ENCODE measurements around the gene CCNB2. TPM values are rescaled to one million over a fixed set of nuclear protein-coding genes. Genes with fewer than 3 reads are reported as not detected.
"Not testable (repeated sequence)": the region's sequence is repeated elsewhere in the genome, so short reads cannot be mapped to it uniquely, and the experiment has no call there.

The CCNB2 gene
- total and polyA plus RNA-seq, 2 donors (not counting 1 experiment from before 2014, with no cell fraction given): 0.67 to 1.0 TPM

GRCh38 chr15:59160880-59161593, 56.1 kb downstream of the CCNB2 start:
- intact Hi-C loops (cut with micrococcal nuclease): no loop called here
- no peaks in the 10 kb centered on the region for H3K4me1 Mint-ChIP-seq
- Histone ChIP-seq H2AFZ (ENCODE audit: insufficient read depth, low read depth, low read length, poor library complexity, severe bottlenecking) (no peak overlapping the region), H3K9ac (ENCODE audit: low read length) (no peak overlapping the region), H3K4me2 (replicated peaks; ENCODE audit: low read depth, low read length, poor library complexity, severe bottlenecking) (no peak overlapping the region), H3K4me3 (ENCODE audit: control extremely low read depth in 1 of 5, extremely low read depth in 1 of 5, insufficient read depth in 1 of 5, low read depth in 2 of 5, low read length in 4 of 5) (no peak overlapping the region), H3K27ac (ENCODE audit: low read length in 2 of 2) (no peak overlapping the region), H4K20me1 (ENCODE audit: control insufficient read depth, insufficient read depth, low read length, poor library complexity, severe bottlenecking) (no peaks in the 10 kb centered on the region), H3K27me3 (replicated peaks in 1 of 4; ENCODE audit: control extremely low read depth in 1 of 4, control insufficient read depth in 3 of 4, insufficient read depth in 4 of 4, low read length in 3 of 4) (no peaks in the 10 kb centered on the region), H3K4me1 (ENCODE audit: control insufficient read depth in 2 of 2, insufficient read depth in 2 of 2, low read length in 2 of 2) (peaks cover 0 to 5% of the 10 kb centered on the region in 2 donors), H3K9me3 (ENCODE audit: control extremely low read depth in 1 of 3, control insufficient read depth in 2 of 3, insufficient read depth in 1 of 3, low read length in 2 of 3) (no peaks in the 10 kb centered on the region), H3K79me2 (ENCODE audit: control insufficient read depth, insufficient read depth, low read length) (peaks cover 3% of the 10 kb centered on the region), H3K36me3 (replicated peaks in 1 of 2; ENCODE audit: control extremely low read depth in 1 of 2, control insufficient read depth in 1 of 2, extremely low read depth in 1 of 2, insufficient read depth in 2 of 2, low read length in 1 of 2) (peaks cover 0 to 64% of the 10 kb centered on the region in 2 experiments)
- POLR2A ChIA-PET: no interaction called here
- H3K27ac Mint-ChIP-seq: no peak overlapping the region
- WGBS (ENCODE audit: insufficient coverage): 94% methylated on average over 22 of the region's 23 CpGs
- CTCF ChIA-PET: interaction anchor here (0.9 to 2.2 kb wide), 5 partner anchors 13 to 1165 kb away, joined by 3 to 15 read pairs (median 5); no protein-coding TSS in a partner anchor
- no peak for TF ChIP-seq EZH2 (IDR thresholded peaks at IDR 0.05; ENCODE audit: borderline replicate concordance, insufficient read depth, low read depth, low read length, poor library complexity, severe bottlenecking)
- TF ChIP-seq CTCF (IDR thresholded peaks at IDR 0.05): peak; percentile 33
- H3K9me3 Mint-ChIP-seq (ENCODE audit: insufficient read depth): no peaks in the 10 kb centered on the region
- DNase-seq: peak; percentile 31
- H3K27me3 Mint-ChIP-seq: no peaks in the 10 kb centered on the region
- H3K4me3 Mint-ChIP-seq: no peak overlapping the region
- ATAC-seq (ENCODE audit: low read depth): peak; percentile 41

- peaks cover 0 to 70% of the 10 kb centered on the region in 2 experiments for H3K36me3 ChIP-seq (replicated peaks in 1 of 2; ENCODE audit: control extremely low read depth in 1 of 2, control insufficient read depth in 1 of 2, extremely low read depth in 1 of 2, insufficient read depth in 2 of 2, low read length in 1 of 2)
Observed at GRCh38 chr15:59162080-59162479, 57.1 kb downstream of the CCNB2 start.

More at GRCh38 chr15:59162080-59162479, 57.1 kb downstream of the CCNB2 start:
- H3K4me3 ChIP-seq (ENCODE audit: control extremely low read depth in 1 of 5, extremely low read depth in 1 of 5, insufficient read depth in 1 of 5, low read depth in 2 of 5, low read length in 4 of 5); H3K9ac ChIP-seq (ENCODE audit: low read length); H2AFZ ChIP-seq (ENCODE audit: insufficient read depth, low read depth, low read length, poor library complexity, severe bottlenecking); H3K27ac Mint-ChIP-seq; H3K4me2 ChIP-seq (replicated peaks; ENCODE audit: low read depth, low read length, poor library complexity, severe bottlenecking); H3K9me3 Mint-ChIP-seq (ENCODE audit: insufficient read depth); H3K9me3 ChIP-seq (ENCODE audit: control extremely low read depth in 1 of 3, control insufficient read depth in 2 of 3, insufficient read depth in 1 of 3, low read length in 2 of 3); H4K20me1 ChIP-seq (ENCODE audit: control insufficient read depth, insufficient read depth, low read length, poor library complexity, severe bottlenecking); H3K27me3 Mint-ChIP-seq; H3K4me1 ChIP-seq (ENCODE audit: control insufficient read depth in 2 of 2, insufficient read depth in 2 of 2, low read length in 2 of 2); H3K79me2 ChIP-seq (ENCODE audit: control insufficient read depth, insufficient read depth, low read length); intact Hi-C loops (cut with micrococcal nuclease); H3K4me1 Mint-ChIP-seq; H3K4me3 Mint-ChIP-seq; ATAC-seq (ENCODE audit: low read depth); H3K27me3 ChIP-seq (replicated peaks in 1 of 4; ENCODE audit: control extremely low read depth in 1 of 4, control insufficient read depth in 3 of 4, insufficient read depth in 4 of 4, low read length in 3 of 4); DNase-seq; H3K27ac ChIP-seq (ENCODE audit: low read length in 2 of 2): not testable (repeated sequence)
- WGBS (ENCODE audit: insufficient coverage): 100% methylated on average over 2 of the region's 8 CpGs
- CTCF ChIA-PET: interaction anchor here (0.8 to 2.2 kb wide), 6 partner anchors 12 to 1164 kb away, joined by 3 to 15 read pairs (median 4); no protein-coding TSS in a partner anchor
- POLR2A ChIA-PET: interaction anchor here (0.6 kb wide), 1 partner anchor 183 kb away, joined by 3 read pairs; no protein-coding TSS in a partner anchor

All from B cell (primary cell).